ENCODE results near the gene NCK2. TPM values are rescaled to one million over a fixed set of nuclear protein-coding genes. Genes with fewer than 3 reads are reported as not detected.

Gene NCK2
- total and polyA plus RNA-seq, 4 donors: 19.3 to 54.4 (median 33.9) TPM

GRCh38 chr2:105750735-105751134, 6.0 kb downstream of the NCK2 start:
- Histone ChIP-seq H3K4me3 (no peak overlapping the region), H3K4me1 (ENCODE audit: control insufficient read depth in 5 of 5, insufficient read depth in 5 of 5, low read length in 5 of 5) (peaks cover 18 to 23% (median 22%) of the 10 kb centered on the region in 5 donors), H3K36me3 (ENCODE audit: control insufficient read depth in 4 of 4, insufficient read depth in 4 of 4, low read length in 4 of 4) (peaks cover 0 to 5% (median 2%) of the 10 kb centered on the region in 4 donors), H3K27ac (ENCODE audit: low read depth in 1 of 2, low read length in 1 of 2) (no peak overlapping the region), H3K9ac (ENCODE audit: insufficient read depth in 1 of 2, low read length in 2 of 2) (no peak overlapping the region), H3K9me3 (ENCODE audit: control insufficient read depth in 4 of 4, insufficient read depth in 3 of 4, low read length in 3 of 4) (no peaks in the 10 kb centered on the region), H3K27me3 (ENCODE audit: control insufficient read depth in 3 of 3, insufficient read depth in 3 of 3, low read length in 2 of 3) (no peaks in the 10 kb centered on the region)
- no peak for DNase-seq
- TF ChIP-seq CTCF (IDR thresholded peaks at IDR 0.05; ENCODE audit: control extremely low read depth, extremely low read depth): no peak
- no peak for ATAC-seq (ENCODE audit: insufficient read depth, low FRiP score)
- WGBS, 2 donors: 91 to 99% methylated on average over 4 of the region's 4 CpGs

GRCh38 chr2:105751272-105751671, 6.6 kb downstream of the NCK2 start:
- Histone ChIP-seq H3K9me3 (ENCODE audit: control insufficient read depth in 4 of 4, insufficient read depth in 3 of 4, low read length in 3 of 4) (no peaks in the 10 kb centered on the region), H3K27ac (ENCODE audit: low read depth in 1 of 2, low read length in 1 of 2) (no peak overlapping the region), H3K4me1 (ENCODE audit: control insufficient read depth in 5 of 5, insufficient read depth in 5 of 5, low read length in 5 of 5) (peaks cover 17 to 23% (median 19%) of the 10 kb centered on the region in 5 donors), H3K9ac (ENCODE audit: insufficient read depth in 1 of 2, low read length in 2 of 2) (no peak overlapping the region), H3K27me3 (ENCODE audit: control insufficient read depth in 3 of 3, insufficient read depth in 3 of 3, low read length in 2 of 3) (no peaks in the 10 kb centered on the region), H3K36me3 (ENCODE audit: control insufficient read depth in 4 of 4, insufficient read depth in 4 of 4, low read length in 4 of 4) (peaks cover 0 to 5% (median 2%) of the 10 kb centered on the region in 4 donors), H3K4me3 (no peak overlapping the region)
- 89% methylated on average over 3 of the region's 3 CpGs for WGBS, 2 donors
- ATAC-seq (ENCODE audit: insufficient read depth, low FRiP score) (no peak), DNase-seq (no peak)
- no peak for TF ChIP-seq CTCF (IDR thresholded peaks at IDR 0.05; ENCODE audit: control extremely low read depth, extremely low read depth)

- Histone ChIP-seq H3K4me1 (ENCODE audit: control insufficient read depth in 5 of 5, insufficient read depth in 5 of 5, low read length in 5 of 5) (peaks cover 4 to 29% (median 14%) of the 10 kb centered on the region in 5 donors), H3K36me3 (ENCODE audit: control insufficient read depth in 4 of 4, insufficient read depth in 4 of 4, low read length in 4 of 4) (peaks cover 0 to 3% (median 1%) of the 10 kb centered on the region in 4 donors), H3K9me3 (ENCODE audit: control insufficient read depth in 4 of 4, insufficient read depth in 3 of 4, low read length in 3 of 4) (no peaks in the 10 kb centered on the region), H3K27me3 (ENCODE audit: control insufficient read depth in 3 of 3, insufficient read depth in 3 of 3, low read length in 2 of 3) (no peaks in the 10 kb centered on the region), H3K4me3 (no peak overlapping the region), H3K27ac (ENCODE audit: low read depth in 1 of 2, low read length in 1 of 2) (no peak overlapping the region), H3K9ac (ENCODE audit: insufficient read depth in 1 of 2, low read length in 2 of 2) (no peak overlapping the region)
- DNase-seq: no peak
- no peak for TF ChIP-seq CTCF (IDR thresholded peaks at IDR 0.05; ENCODE audit: control extremely low read depth, extremely low read depth)
- WGBS, 2 donors: 85 to 91% methylated on average over 5 of the region's 5 CpGs
- ATAC-seq (ENCODE audit: insufficient read depth, low FRiP score): no peak
Observed at GRCh38 chr2:105752691-105753358, 8.1 kb downstream of the NCK2 start.
